H1 (cell line): ENCODE measurements around the gene ANKH. TPM values are rescaled to one million over a fixed set of nuclear protein-coding genes. Genes with fewer than 3 reads are reported as not detected.

Experiments
- CTCF ChIA-PET: fragments of 300-600 bp; sonication (Branson Sonifier 250); formaldehyde crosslinking; loops from one replicate; lab custom pipeline; 2021; ENCODE audit not compliant: partially characterized antibody; lab: Charles Lee
- POLR2A ChIA-PET: fragments of 300-600 bp; sonication (Branson Sonifier 250); formaldehyde crosslinking; loops from one replicate; lab custom pipeline; 2021; ENCODE audit warnings: inconsistent platforms; ENCODE audit not compliant: partially characterized antibody; lab: Charles Lee
- DNase-seq, 2 experiments: peaks; one replicate each; pipeline versions ENCODE4 v3.0.0 to v3.0.0-alpha.2; 2010 to 2022; ENCODE audit warnings: low spot score in 2 of 2, low read depth in 1 of 2, mixed read lengths in 1 of 2
- FAIRE-seq: peaks from 2 replicates; lab custom pipeline; 2011; peaks lifted over from hg19 to GRCh38; lab: Jason Lieb, UNC
- H2AFZ ChIP-seq: 2 replicates; pipeline ENCODE4 v1.8.1; 2012; ENCODE audit warnings: low read length, inconsistent platforms
- H2AK5ac ChIP-seq: 2 replicates; pipeline ENCODE4 v1.6.1; 2013; ENCODE audit warnings: low read depth, low read length
- H2BK120ac ChIP-seq: replicated peaks from 2 replicates; pipeline ENCODE3; 2013; ENCODE audit warnings: low read depth, low read length, inconsistent platforms
- H2BK12ac ChIP-seq: 2 replicates; pipeline ENCODE4 v1.6.1; 2013; ENCODE audit warnings: low read depth, low read length
- H2BK15ac ChIP-seq: 2 replicates; pipeline ENCODE4 v1.6.1; 2013; ENCODE audit warnings: low read length
- H2BK20ac ChIP-seq: 2 replicates; pipeline ENCODE4 v1.6.1; 2013; ENCODE audit warnings: low read length
- H2BK5ac ChIP-seq: 2 replicates; pipeline ENCODE4 v1.6.1; 2013; ENCODE audit warnings: low read depth, low read length
- H3K14ac ChIP-seq: 2 replicates; pipeline ENCODE4 v1.6.1; 2013; ENCODE audit warnings: inconsistent platforms; ENCODE audit not compliant: insufficient read length
- H3K18ac ChIP-seq: 2 replicates; pipeline ENCODE4 v1.6.1; 2013; ENCODE audit warnings: low read length; ENCODE audit errors: extremely low read depth
- H3K23ac ChIP-seq: 2 replicates; pipeline ENCODE4 v1.6.1; 2013; ENCODE audit warnings: inconsistent platforms; ENCODE audit not compliant: insufficient read length
- H3K23me2 ChIP-seq: 2 replicates; pipeline ENCODE4 v1.6.1; 2013; ENCODE audit warnings: low read depth, low read length
- H3K27ac ChIP-seq: 2 replicates; pipeline ENCODE4 v1.6.1; 2011; ENCODE audit warnings: low read depth, low read length, inconsistent platforms
- H3K27me3 ChIP-seq, 4 experiments: replicated peaks in 1 of 4; 1 replicate in 1 of 4; 2 replicates in 3 of 4; pipeline versions ENCODE4 v1.6.1 to v1.8.1; 2011 to 2013; ENCODE audit warnings: low read length in 3 of 4, mild to moderate bottlenecking in 3 of 4, inconsistent platforms in 2 of 4, mixed read lengths in 2 of 4, moderate library complexity in 1 of 4; ENCODE audit not compliant: control insufficient read depth in 3 of 4, insufficient read depth in 3 of 4; ENCODE audit errors: extremely low read depth in 1 of 4
- H3K36me3 ChIP-seq, 4 experiments: 2 replicates each; pipeline versions ENCODE4 v1.6.1 to v1.8.1; 2011 to 2013; ENCODE audit warnings: mild to moderate bottlenecking in 4 of 4, low read length in 3 of 4, moderate library complexity in 2 of 4, control low read depth in 1 of 4, inconsistent platforms in 1 of 4; ENCODE audit not compliant: insufficient read depth in 4 of 4, control insufficient read depth in 2 of 4
- H3K4ac ChIP-seq: replicated peaks from 2 replicates; pipeline ENCODE3; 2013; ENCODE audit warnings: low read length, low read depth, mixed read lengths, inconsistent platforms; ENCODE audit not compliant: insufficient read length
- H3K4me1 ChIP-seq, 4 experiments: replicated peaks in 1 of 4; 1 replicate in 1 of 4; 2 replicates in 3 of 4; pipeline versions ENCODE4 v1.6.1 to v1.8.1; 2011 to 2013; ENCODE audit warnings: low read length in 3 of 4, inconsistent platforms in 2 of 4, mixed read lengths in 1 of 4; ENCODE audit not compliant: insufficient read depth in 4 of 4, control insufficient read depth in 3 of 4
- H3K4me2 ChIP-seq, 2 experiments: 2 replicates each; pipeline versions ENCODE4 v1.6.1 to v1.8.1; 2011 to 2013; ENCODE audit warnings: low read depth in 2 of 2, low read length in 2 of 2, control low read depth in 1 of 2, inconsistent platforms in 1 of 2, mild to moderate bottlenecking in 1 of 2; ENCODE audit not compliant: insufficient read depth in 1 of 2
- H3K4me3 ChIP-seq, 4 experiments: fragments of 200-600, 300-600 bp in 1 of 4; sonication (generic), shearing (Covaris generic), sonication (Bioruptor Twin) in 1 of 4; 2 replicates each; pipeline versions ENCODE4 v1.5.1 to v1.8.1; 2011 to 2016; ENCODE audit warnings: low read length in 4 of 4, low read depth in 3 of 4, control low read depth in 2 of 4, inconsistent platforms in 2 of 4, mild to moderate bottlenecking in 2 of 4, mixed read lengths in 1 of 4, moderate library complexity in 1 of 4; ENCODE audit not compliant: insufficient read depth in 2 of 4; ENCODE audit errors: extremely low read depth in 1 of 4
- H3K56ac ChIP-seq: replicated peaks from 2 replicates; pipeline ENCODE3; 2013; ENCODE audit warnings: low read depth, mild to moderate bottlenecking, mixed read lengths, low read length, inconsistent platforms; ENCODE audit not compliant: insufficient read length
- H3K79me1 ChIP-seq: 2 replicates; pipeline ENCODE4 v1.6.1; 2013; ENCODE audit warnings: low read depth, low read length, control low read depth
- H3K79me2 ChIP-seq, 2 experiments: 2 replicates each; pipeline versions ENCODE4 v1.6.1 to v1.8.1; 2012 to 2013; ENCODE audit warnings: low read length in 2 of 2, mild to moderate bottlenecking in 2 of 2, inconsistent platforms in 1 of 2; ENCODE audit not compliant: insufficient read depth in 2 of 2, control insufficient read depth in 1 of 2
- H3K9ac ChIP-seq, 4 experiments: replicated peaks in 1 of 4; 1 replicate in 1 of 4; 2 replicates in 3 of 4; pipeline versions ENCODE4 v1.6.1 to v1.8.1; 2011 to 2013; ENCODE audit warnings: low read depth in 3 of 4, low read length in 3 of 4, control low read depth in 2 of 4, mild to moderate bottlenecking in 2 of 4, moderate library complexity in 2 of 4, inconsistent platforms in 1 of 4; ENCODE audit errors: extremely low read depth in 1 of 4
- H3K9me3 ChIP-seq, 2 experiments: 2 replicates each; pipeline versions ENCODE4 v1.6.1 to v1.8.1; 2012 to 2013; ENCODE audit warnings: mild to moderate bottlenecking in 2 of 2, moderate library complexity in 2 of 2, control low read depth in 1 of 2, inconsistent platforms in 1 of 2, low read depth in 1 of 2, low read length in 1 of 2, mixed read lengths in 1 of 2; ENCODE audit not compliant: insufficient read depth in 2 of 2
- H4K20me1 ChIP-seq, 2 experiments: replicated peaks in 1 of 2; 2 replicates each; pipeline versions ENCODE3 to v1.8.1; 2011 to 2013; ENCODE audit warnings: inconsistent platforms in 2 of 2, low read length in 2 of 2, mild to moderate bottlenecking in 1 of 2; ENCODE audit not compliant: insufficient read depth in 2 of 2, control insufficient read depth in 1 of 2
- H4K5ac ChIP-seq: 2 replicates; pipeline ENCODE4 v1.6.1; 2013; ENCODE audit warnings: low read length, low read depth, mixed read lengths, inconsistent platforms; ENCODE audit not compliant: insufficient read length
- H4K8ac ChIP-seq: 2 replicates; pipeline ENCODE4 v1.8.0; 2013; ENCODE audit warnings: mild to moderate bottlenecking, moderate library complexity, low read length, inconsistent platforms; ENCODE audit not compliant: insufficient read depth; ENCODE audit errors: extremely low read depth
- H4K91ac ChIP-seq: replicated peaks from 2 replicates; pipeline ENCODE3; 2013; ENCODE audit warnings: low read length, mixed read lengths, inconsistent platforms; ENCODE audit not compliant: insufficient read length
- ATF2 ChIP-seq: IDR thresholded peaks from 2 replicates; pipeline ENCODE4 v1.6.1; 2012; ENCODE audit warnings: low read length, inconsistent platforms
- CHD1 ChIP-seq: IDR thresholded peaks from 2 replicates; pipeline ENCODE4 v1.6.1; 2012; ENCODE audit warnings: low read depth, low read length, improper control_type of control experiment
- CHD2 ChIP-seq: IDR thresholded peaks from 2 replicates; pipeline ENCODE4 v1.6.1; 2012; ENCODE audit warnings: low read length, improper control_type of control experiment
- KDM1A ChIP-seq: fragments of 200-600, 300-600 bp; sonication (generic); IDR thresholded peaks from 2 replicates; pipeline ENCODE4 v1.7.1; 2016; ENCODE audit warnings: mild to moderate bottlenecking, low read length, borderline replicate concordance
- MAFK ChIP-seq: IDR thresholded peaks from 2 replicates; pipeline ENCODE4 v1.6.1; 2012; ENCODE audit warnings: low read depth, mild to moderate bottlenecking, improper control_type of control experiment, low read length
- NANOG ChIP-seq: IDR thresholded peaks from 2 replicates; pipeline ENCODE4 v1.6.1; 2011; ENCODE audit warnings: low read length, low read depth, mild to moderate bottlenecking, inconsistent platforms; ENCODE audit not compliant: insufficient read depth, poor library complexity, severe bottlenecking
- POU5F1 ChIP-seq: IDR thresholded peaks from 2 replicates; pipeline ENCODE4 v1.6.1; 2011; ENCODE audit warnings: low read depth, mild to moderate bottlenecking, low read length, moderate library complexity
- SAP30 ChIP-seq: fragments of 300-600 bp; sonication (generic); IDR thresholded peaks from 2 replicates; pipeline ENCODE4 v1.7.1; 2012; ENCODE audit warnings: low read length, moderate library complexity, mild to moderate bottlenecking, inconsistent platforms; ENCODE audit not compliant: insufficient read depth, insufficient replicate concordance
- SIRT6 ChIP-seq: IDR thresholded peaks from one replicate; pipeline ENCODE4 v1.7.1; 2012; ENCODE audit warnings: low read length, inconsistent platforms
- SIX5 ChIP-seq: IDR thresholded peaks from 2 replicates; pipeline ENCODE4 v1.6.1; 2011; ENCODE audit warnings: mild to moderate bottlenecking, low read depth, low read length
- SP2 ChIP-seq: IDR thresholded peaks from 2 replicates; pipeline ENCODE4 v1.6.1; 2012; ENCODE audit warnings: mild to moderate bottlenecking, low read length, inconsistent platforms
- SRF ChIP-seq: IDR thresholded peaks from 2 replicates; pipeline ENCODE4 v1.6.1; 2011; ENCODE audit warnings: mild to moderate bottlenecking, low read depth, low read length, moderate library complexity
- TAF1 ChIP-seq: IDR thresholded peaks from 2 replicates; pipeline ENCODE4 v1.6.1; 2011; ENCODE audit warnings: mild to moderate bottlenecking, low read depth, low read length
- WGBS, 2 experiments: shearing (Covaris generic) in 1 of 2; methylation state at CpG; one replicate each; pipeline versions ENCODE4 v1.1.6 to v1.1.7; 2013 to 2015; ENCODE audit warnings: low lambda C conversion rate in 2 of 2, mixed read lengths in 2 of 2, inconsistent platforms in 1 of 2, low coverage in 1 of 2, missing lambda C conversion rate in 1 of 2; ENCODE audit not compliant: insufficient replicate concordance in 2 of 2, insufficient coverage in 1 of 2, insufficient read length in 1 of 2; ENCODE audit errors: extremely low coverage in 1 of 2, missing lambda C conversion rate in 1 of 2; 5-methylcytosine and 5-hydroxymethylcytosine counted together
- polyA plus RNA-seq, 7 experiments: library from polyadenylated mRNA; depleted of rRNA in 3 of 7; stranded (reverse) in 5 of 7; unstranded in 2 of 7; fragments of >200 nt in 5 of 7; fragments of 200-250 nt in 2 of 7; gene quantifications; 1 replicate in 5 of 7; 2 replicates in 1 of 7; 4 replicates in 1 of 7; pipeline versions ENCODE4 v1.2.1 to v1.2.3, GENCODE V29; 2011 to 2013; ENCODE audit warnings: missing spikeins in 2 of 7, mixed read lengths in 2 of 7
- total RNA-seq: library from RNA; stranded (reverse); fragmentation: NEBNext Ultra II Directional; extraction: Animal tissue kit (Norgen Biotek cat#: 25700); gene quantifications from 2 replicates; pipeline ENCODE4 v1.2.1, GENCODE V29; 2021

ANKH gene
- total and polyA plus RNA-seq, 2 of the 8 experiments (the other 6 are each of a cell fraction or from before 2014, with no cell fraction given) = 5.3 to 13.0 TPM

- CTCF ChIA-PET = interaction anchor here (1.2 kb wide), 1 partner anchor 16 kb away, joined by 4 read pairs; no protein-coding TSS in a partner anchor
- H4K5ac ChIP-seq = no peak overlapping the region
- FAIRE-seq (no peak), DNase-seq (no peak)
- H2AFZ ChIP-seq = no peak overlapping the region
- H4K91ac ChIP-seq = no peak overlapping the region
- H3K18ac ChIP-seq = no peak overlapping the region
- no peak overlapping the region for H2BK15ac ChIP-seq
- H3K4me3 ChIP-seq = no peak overlapping the region
- no peaks in the 10 kb centered on the region for H3K23me2 ChIP-seq
- H2BK120ac ChIP-seq = no peak overlapping the region
- H3K36me3 ChIP-seq = peaks cover 0 to 15% (median 5%) of the 10 kb centered on the region in 4 experiments; a peak in 5 of 8 replicates
- no peaks in the 10 kb centered on the region for H3K4me1 ChIP-seq
- H4K8ac ChIP-seq = no peak overlapping the region
- H4K20me1 ChIP-seq = no peaks in the 10 kb centered on the region
- WGBS, 2 experiments = 93% methylated on average over 11 of the region's 11 CpGs; no CpG with 5 or more reads in 1 of the 2 experiments
- H3K9me3 ChIP-seq = peaks cover 3 to 5% of the 10 kb centered on the region in 2 experiments; a peak in 2 of 4 replicates
- POLR2A ChIA-PET = interaction anchor here (1.3 kb wide), 1 partner anchor 14 kb away, joined by 3 read pairs; no protein-coding TSS in a partner anchor
- no peak overlapping the region for H3K27ac ChIP-seq
- no peak overlapping the region for H3K4ac ChIP-seq
- no peak overlapping the region for H3K14ac ChIP-seq
- no peaks in the 10 kb centered on the region; the same call in 1 of the 2 replicates for H3K79me1 ChIP-seq
- no peaks in the 10 kb centered on the region for H3K79me2 ChIP-seq
- no peak overlapping the region for H3K23ac ChIP-seq
- no peaks in the 10 kb centered on the region for H3K27me3 ChIP-seq
- no peak overlapping the region for H3K4me2 ChIP-seq
- no peak overlapping the region for H3K56ac ChIP-seq
- no peak overlapping the region for H2BK20ac ChIP-seq
- H2BK5ac ChIP-seq = no peak overlapping the region
- H2BK12ac ChIP-seq = no peak overlapping the region
- no peak overlapping the region for H3K9ac ChIP-seq
- no peak overlapping the region for H2AK5ac ChIP-seq
- TF ChIP-seq SP2 (no peak), SIRT6 (no peak), ATF2 (no peak), MAFK (no peak), CHD2 (no peak), SRF (no peak), TAF1 (no peak), SIX5 (no peak), POU5F1 (no peak), NANOG (no peak), KDM1A (no peak), CHD1 (no peak), SAP30 (no peak)
Observed at GRCh38 chr5:14712131-14712530, 159.4 kb downstream of the ANKH start.
